ENCODE measurements around the gene C18orf63.
"Not testable (repeated sequence)": the region's sequence is repeated elsewhere in the genome, so short reads cannot be mapped to it uniquely, and the experiment has no call there.

The C18orf63 gene

GRCh38 chr18:74286856-74287255 is 28.8 kb upstream of the C18orf63 start:
- DNase-seq: no peak

GRCh38 chr18:74288041-74288440 is 27.6 kb upstream of the C18orf63 start:
- no peak for DNase-seq

DNA sequence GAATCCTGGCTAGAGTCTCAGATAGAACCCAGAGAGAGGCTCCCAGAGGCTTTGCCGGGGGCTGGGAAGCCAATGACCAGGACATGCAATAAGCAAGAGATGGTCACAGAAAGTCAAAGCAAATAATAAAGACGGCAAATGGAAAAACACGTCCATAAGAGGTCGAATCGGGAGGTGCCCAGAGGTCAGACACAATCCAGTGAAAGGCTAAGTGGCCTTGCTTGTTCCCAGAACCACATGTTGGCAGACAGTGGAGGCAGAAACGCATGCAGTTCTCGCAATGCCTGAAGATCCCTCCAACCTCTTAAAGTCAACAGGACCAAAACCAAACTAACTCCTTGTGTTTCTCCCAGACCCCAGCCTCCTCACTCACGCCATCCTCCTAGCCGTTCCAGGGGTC is 26.9 kb upstream of the C18orf63 start:
- DNase-seq: no peak

DNA sequence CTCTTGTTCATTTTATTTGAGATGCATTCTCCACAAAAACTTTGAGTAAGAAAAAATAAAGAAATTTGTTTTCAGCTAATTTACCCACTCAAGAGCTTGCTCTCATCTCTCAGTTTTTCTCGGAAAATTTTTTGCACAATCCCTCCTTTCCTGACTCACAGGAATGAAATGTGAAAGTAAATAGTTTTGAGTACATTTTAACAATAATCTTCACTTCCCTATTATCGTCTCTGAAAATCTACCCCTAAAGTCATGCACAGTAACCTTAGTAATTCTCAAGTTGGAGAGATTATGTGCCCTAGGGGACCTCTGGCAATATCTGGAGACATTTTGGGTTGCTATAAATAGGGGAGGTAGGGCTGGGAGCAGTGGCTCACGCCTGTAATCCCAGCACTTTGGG is 26.5 kb upstream of the C18orf63 start:
- DNase-seq: no peak

DNA sequence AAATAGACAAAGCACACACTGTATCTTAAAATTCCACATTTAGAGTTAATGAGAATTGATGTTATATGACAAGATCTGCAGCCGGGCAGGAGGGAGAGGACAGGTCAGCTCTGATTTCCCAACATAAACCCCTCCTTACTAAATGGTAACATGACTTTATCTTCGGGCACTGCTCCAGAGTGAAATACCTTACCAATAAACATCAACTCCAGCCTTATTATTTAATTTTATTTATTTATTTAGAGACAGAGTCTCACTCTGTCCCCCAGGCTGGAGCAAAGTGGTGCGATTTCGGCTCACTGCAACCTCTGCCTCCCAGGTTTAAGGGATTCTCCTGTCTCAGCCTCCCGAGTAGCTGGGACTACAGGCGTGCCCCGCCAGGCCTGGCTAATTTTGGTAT is 25.6 kb upstream of the C18orf63 start:
- no peak for DNase-seq

GRCh38 chr18:74290794-74291471 is 24.7 kb upstream of the C18orf63 start:
- DNase-seq: no peak

- DNase-seq: no peak
Measured at GRCh38 chr18:74291472-74291770, 24.2 kb upstream of the C18orf63 start.

DNA sequence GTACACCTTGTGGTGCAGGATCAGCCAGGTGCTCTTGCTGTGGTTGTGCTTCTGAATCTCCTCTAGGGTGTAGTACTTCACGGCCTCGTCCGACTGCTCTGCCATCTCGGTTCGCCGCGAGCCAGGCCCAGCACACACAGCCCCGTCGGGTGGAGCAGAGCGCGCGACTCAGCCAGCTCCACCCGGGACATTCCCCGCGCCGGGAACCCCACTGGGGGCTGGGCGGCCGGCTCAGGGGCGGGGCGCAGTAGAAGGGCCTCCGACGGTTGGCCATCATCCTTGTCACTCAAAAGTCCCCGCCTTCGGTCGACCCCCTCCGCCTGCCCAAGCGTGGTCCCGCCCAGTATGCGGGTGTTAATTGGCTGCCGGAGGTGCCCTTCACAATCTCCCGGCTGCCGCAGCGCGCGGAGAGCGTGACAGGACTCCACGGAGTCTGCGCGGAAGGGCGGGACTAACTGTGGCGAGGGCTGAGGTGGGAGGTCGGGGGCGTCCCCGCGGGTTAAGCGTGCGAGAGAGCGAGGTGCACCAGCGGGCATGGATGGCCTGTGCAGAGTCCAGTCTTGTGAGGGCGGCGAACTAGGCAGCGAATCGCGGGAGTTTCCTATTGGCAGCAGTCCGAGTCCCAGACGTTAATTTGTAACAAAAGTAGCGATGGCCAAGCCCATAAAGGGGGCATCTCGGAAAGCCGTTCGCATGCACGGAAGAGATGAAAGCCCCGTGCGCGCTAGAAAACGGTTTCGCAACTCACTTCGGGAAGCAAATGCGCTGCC is 23.7 kb upstream of the C18orf63 start, which contains the start of gene CYB5A:
Gene CYB5A (minus strand): TSS at position 193 of the 770 bp plus-strand sequence. CDS start 88 bp downstream, at position 105.
- DNase-seq: peak; percentile 93

- no peak for DNase-seq
Measured at GRCh38 chr18:74292541-74292858, 23.1 kb upstream of the C18orf63 start.

DNA sequence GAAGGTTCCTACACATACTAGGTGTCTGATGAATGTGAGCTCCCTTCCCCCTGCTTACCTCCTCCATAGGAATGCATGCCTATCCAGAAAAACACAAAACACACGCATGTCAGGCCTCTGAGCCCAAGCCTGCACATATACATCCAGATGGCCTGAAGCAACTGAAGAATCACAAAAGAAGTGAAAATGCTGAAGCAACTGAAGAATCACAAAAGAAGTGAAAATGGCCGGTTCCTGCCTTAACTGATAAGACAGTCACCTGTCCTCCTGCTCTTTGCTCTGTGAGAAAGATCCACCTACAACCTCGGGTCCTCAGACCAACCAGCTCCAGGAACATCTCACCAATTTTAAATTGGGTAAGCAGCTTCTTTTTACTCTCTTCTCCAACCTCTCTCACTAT is 22.7 kb upstream of the C18orf63 start:
- DNase-seq: not testable (repeated sequence)

DNA sequence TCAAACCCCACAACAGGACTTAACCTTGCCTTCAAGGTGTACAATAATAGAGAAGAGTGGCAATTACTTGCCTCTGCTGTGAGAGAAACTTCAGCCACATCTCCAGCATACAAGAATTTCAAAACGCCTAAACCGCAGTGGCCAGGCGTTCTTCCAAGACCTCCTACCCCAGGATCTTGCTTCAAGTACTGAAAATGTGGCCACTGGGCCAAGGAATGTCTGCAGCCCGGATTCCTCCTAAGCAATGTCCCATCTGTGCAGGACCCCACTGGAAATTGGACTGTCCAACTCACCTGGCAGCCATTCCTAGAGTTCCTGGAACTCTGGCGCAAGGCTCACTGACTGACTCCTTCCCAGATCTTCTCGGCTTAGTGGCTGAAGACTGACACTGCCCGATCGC is 21.1 kb upstream of the C18orf63 start:
- DNase-seq: no peak

GRCh38 chr18:74299162-74299561 is 16.5 kb upstream of the C18orf63 start:
- DNase-seq: no peak

DNA sequence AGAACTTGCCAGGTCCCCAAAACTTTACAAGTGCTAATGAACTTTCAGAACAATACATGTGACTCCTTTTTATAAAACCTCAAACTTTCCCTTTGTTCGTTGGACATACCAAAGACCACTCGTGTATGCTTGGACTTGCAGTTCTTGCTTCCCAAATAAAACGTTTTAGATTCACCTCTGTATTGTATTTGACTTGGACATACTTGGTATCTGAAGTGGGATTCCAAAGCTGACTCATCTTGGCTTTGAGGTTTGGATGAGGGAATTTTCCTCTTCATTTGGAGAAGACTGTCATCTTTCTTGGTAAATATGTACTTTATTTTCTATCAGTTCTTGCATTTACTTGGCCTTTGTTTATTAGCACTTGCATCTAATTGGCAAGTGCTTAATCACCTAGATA is 15.9 kb upstream of the C18orf63 start:
- DNase-seq: no peak

- DNase-seq: no peak
Measured at GRCh38 chr18:74303306-74303705, 12.3 kb upstream of the C18orf63 start.

DNA sequence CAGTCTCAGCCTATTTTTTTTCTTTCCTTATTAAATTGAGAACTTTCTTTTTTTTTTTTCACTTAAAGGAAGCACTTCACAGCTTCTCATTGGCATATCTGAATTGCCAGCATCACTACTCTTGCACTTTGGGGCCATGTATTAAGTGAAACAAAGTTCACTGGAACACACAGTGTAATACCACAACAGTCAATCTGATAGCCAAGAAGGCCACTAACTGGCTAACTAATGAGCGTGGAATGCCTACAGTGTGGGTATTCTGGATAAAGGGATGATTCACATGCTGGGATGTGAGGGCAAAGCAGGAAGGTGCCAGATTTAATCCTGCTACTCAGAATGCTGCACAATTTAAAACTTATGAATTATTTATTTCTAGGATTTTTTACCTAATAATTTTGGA is 11.7 kb upstream of the C18orf63 start:
- no peak for DNase-seq

GRCh38 chr18:74310411-74310810 is 5.2 kb upstream of the C18orf63 start:
- DNase-seq: no peak

DNA sequence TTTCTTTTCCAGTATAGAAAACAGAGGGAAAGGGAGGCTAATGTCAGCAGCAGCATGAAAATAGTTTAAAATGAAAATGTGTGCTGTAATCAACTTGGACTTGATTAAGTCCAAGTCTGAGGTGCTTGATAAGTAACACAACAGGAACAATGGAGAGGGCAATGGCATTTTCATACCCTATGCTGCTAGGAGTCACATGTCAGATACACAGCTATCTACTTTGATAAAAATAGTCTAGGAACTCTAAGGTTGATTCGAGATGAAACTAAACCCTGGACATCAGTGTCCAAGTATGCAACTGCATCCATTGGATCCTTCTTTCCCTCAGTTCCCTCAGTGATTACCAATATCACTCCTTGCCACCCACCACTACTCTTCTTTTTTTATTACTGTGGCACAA is 4.6 kb upstream of the C18orf63 start:
- no peak for DNase-seq

GRCh38 chr18:74314759-74315463 is 728 bp upstream of the C18orf63 start:
- DNase-seq: no peak

DNA sequence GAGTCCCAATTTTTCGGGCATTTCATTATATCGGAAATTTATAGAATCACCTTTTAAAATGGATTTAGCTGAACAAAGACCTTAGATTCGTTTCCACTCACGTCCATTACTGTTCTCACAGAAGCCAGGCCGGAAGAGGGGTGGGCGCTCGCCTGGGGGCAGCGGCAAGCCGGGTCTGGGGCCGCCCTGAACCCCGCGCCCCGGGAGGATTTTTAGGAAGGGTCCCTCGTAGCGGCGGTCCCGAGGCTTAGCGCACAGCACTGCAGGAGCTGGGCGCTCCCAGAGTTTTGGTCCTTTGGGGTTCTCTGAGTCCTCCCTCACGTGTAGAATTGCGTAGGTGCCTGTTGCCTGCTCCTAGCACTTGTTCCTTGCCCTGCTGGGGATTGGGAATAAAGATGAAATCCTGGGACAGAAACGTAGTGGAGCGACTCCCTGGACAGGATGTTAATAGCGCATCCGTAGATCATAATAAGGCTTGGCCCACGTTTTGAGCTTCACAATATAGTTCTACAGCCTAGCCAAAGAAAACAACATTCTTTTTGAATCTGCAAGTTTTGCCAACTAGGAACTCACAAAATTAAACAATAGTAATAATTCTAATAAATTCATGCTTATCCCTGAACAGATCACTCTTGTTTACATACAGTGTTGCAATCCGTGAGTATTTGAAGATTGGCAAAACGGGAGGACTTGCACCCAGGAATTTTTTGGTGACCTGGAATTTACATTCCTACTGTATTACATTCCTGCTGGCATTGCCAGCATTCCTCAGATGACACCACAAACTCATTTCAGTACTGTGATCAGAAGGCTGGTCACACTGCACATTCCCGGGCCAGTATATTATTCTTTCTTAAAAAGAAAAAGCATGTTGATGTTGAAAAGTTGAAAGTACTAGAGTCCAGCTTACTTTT is 875 bp downstream of the C18orf63 start:
- DNase-seq: no peak

DNA sequence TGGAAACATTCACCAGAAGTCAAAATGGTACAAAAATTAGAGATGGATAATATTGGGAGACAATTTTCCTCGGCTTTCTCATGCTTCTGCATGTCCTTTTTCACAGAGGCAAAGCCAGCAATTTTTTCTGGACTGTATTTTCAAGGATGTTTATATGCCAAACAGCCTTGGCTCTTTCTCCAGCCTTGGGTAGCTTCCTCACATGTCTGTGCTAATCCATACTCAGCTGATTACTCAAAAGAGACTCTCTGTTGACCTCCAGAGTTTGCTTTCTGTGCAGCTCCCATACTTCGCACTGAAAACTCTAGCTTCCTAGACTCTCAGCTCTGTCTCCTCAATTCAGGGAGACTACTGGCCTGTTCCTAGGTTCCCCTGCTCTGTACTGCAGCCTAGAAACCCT is 10.6 kb downstream of the C18orf63 start:
- no peak for DNase-seq

DNA sequence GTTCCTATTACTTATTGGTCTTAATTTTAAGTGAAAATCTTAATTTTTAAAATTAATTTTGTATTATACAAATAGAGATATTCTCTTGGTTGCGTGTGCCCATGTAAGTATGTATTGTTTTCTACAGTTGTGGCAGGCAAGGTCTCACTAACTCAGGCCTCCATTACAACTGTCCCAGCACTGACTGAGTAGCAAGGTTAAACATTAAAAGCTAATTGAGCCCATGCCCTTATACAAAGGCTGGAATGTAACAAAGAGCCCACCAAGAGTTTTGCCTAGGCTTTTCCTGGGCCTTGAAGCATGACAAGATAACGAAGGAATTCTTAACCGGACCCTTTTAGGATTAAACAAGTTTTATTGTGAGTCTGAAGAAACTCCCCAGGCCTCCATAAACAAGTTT is 11.2 kb downstream of the C18orf63 start:
- not testable (repeated sequence) for DNase-seq

DNA sequence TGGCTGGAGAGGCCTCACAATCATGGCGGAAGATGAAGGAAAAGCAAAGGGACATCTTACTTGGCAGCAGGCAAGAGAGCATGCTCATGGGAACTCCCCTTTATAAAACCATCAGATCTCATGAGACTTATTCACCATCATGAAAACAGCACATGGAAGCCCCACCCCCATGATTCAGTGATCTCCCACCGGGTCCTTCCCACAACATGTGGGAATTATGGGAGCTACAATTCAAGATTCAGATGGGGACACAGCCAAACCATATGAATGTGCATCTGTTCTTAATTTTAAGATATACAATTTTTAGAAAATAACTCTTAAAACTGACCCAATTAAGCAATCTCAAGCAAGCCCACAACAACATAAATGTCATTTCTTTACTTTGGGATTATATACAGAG is 12.6 kb downstream of the C18orf63 start:
- no peak for DNase-seq

DNA sequence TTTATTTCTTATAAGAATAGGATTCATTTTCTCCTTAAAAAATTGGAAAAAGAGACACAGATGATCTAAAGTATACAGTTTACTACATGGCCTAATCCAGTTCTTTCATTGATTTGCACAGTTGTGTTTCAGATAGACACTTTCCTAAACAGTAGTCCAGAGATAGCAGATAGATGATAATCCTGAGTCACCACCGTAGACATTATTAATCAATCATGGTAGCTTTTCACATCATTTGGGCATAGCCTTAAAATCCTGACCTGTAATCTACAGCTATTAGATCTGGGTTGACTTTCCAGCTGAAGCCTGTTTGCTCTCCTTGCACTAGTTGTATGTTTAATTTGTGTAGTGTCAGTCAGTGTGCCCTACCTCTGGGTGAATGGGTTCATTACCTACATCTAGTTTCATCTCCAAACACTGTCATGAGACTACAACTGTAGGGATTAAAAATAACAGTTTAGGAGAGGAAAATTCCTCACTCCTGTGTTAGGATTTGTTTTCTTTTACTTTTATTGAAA is 14.1 kb downstream of the C18orf63 start:
- DNase-seq: no peak

Data from cortex of kidney (tissue), 1 donor.